Caco-2 (cell line): ENCODE results near the gene TLE1. TPM values are rescaled to one million over a fixed set of nuclear protein-coding genes. Genes with fewer than 3 reads are reported as not detected.

Experiments
- BruUV-seq: library from RNA; stranded (reverse); fragments of 400-500 nt; replicated peaks from 2 replicates; lab custom pipeline; 2021; lab: Mats Ljungman, UMichigan
- CTCF ChIA-PET: fragments of 300-600 bp; sonication (Branson Sonifier 250); formaldehyde crosslinking; loops from one replicate; lab custom pipeline; 2022; ENCODE audit warnings: antibody characterized with exemption; lab: Charles Lee
- POLR2A ChIA-PET: fragments of 300-600 bp; sonication (Branson Sonifier 250); formaldehyde crosslinking; loops from one replicate; lab custom pipeline; 2022; ENCODE audit warnings: antibody characterized with exemption; lab: Charles Lee
- DNase-seq, 2 experiments: peaks; one replicate each; pipeline versions ENCODE4 v3.0.0 to v3.0.0-alpha.2; 2020 to 2022
- H3K27me3 ChIP-seq: replicated peaks from 2 replicates; pipeline ENCODE4 v1.6.0; 2011; ENCODE audit warnings: low read length; ENCODE audit not compliant: control insufficient read depth, insufficient read depth
- H3K36me3 ChIP-seq: 2 replicates; pipeline ENCODE4 v1.5.1; 2011; ENCODE audit warnings: low read length; ENCODE audit not compliant: control insufficient read depth, insufficient read depth
- H3K4me1 ChIP-seq: fragments of 250-450 bp; sonication (Bioruptor Pico); 2 replicates; pipeline ENCODE4 v1.5.1; 2020; ENCODE audit warnings: mild to moderate bottlenecking
- H3K4me3 ChIP-seq: 2 replicates; pipeline ENCODE4 v1.5.1; 2011; ENCODE audit warnings: low read depth, mild to moderate bottlenecking, control low read depth, low read length
- H3K9me3 ChIP-seq: fragments of 250-450 bp; sonication (Bioruptor Pico); 2 replicates; pipeline ENCODE4 v1.5.1; 2020; ENCODE audit warnings: mild to moderate bottlenecking, moderate library complexity
- H3K27ac Mint-ChIP-seq: one replicate; pipeline ENCODE4 v1.8.0; 2022; ENCODE audit warnings: mixed read lengths; ENCODE audit not compliant: unreplicated experiment
- H3K27me3 Mint-ChIP-seq: one replicate; pipeline ENCODE4 v1.8.0; 2022; ENCODE audit warnings: mixed read lengths; ENCODE audit not compliant: insufficient read depth, unreplicated experiment
- H3K36me3 Mint-ChIP-seq: one replicate; pipeline ENCODE4 v1.8.0; 2022; ENCODE audit warnings: mild to moderate bottlenecking, mixed read lengths; ENCODE audit not compliant: insufficient read depth, unreplicated experiment
- H3K4me1 Mint-ChIP-seq: one replicate; pipeline ENCODE4 v1.8.0; 2022; ENCODE audit warnings: low read depth, mixed read lengths; ENCODE audit not compliant: unreplicated experiment
- H3K4me3 Mint-ChIP-seq: one replicate; pipeline ENCODE4 v1.8.0; 2022; ENCODE audit warnings: mild to moderate bottlenecking, moderate library complexity, mixed read lengths; ENCODE audit not compliant: unreplicated experiment
- H3K9me3 Mint-ChIP-seq: one replicate; pipeline ENCODE4 v1.8.0; 2022; ENCODE audit warnings: mixed read lengths; ENCODE audit not compliant: unreplicated experiment
- CTCF ChIP-seq, 2 experiments: fragments of 200-600 bp in 1 of 2; IDR thresholded peaks; 1 replicate in 1 of 2; 2 replicates in 1 of 2; pipeline versions ENCODE4 v1.5.1 to v1.8.0; 2011 to 2022; ENCODE audit warnings: antibody characterized with exemption in 1 of 2, control low read depth in 1 of 2, inconsistent platforms in 1 of 2, low read depth in 1 of 2, low read length in 1 of 2, mild to moderate bottlenecking in 1 of 2, moderate library complexity in 1 of 2; ENCODE audit not compliant: insufficient read depth in 1 of 2, severe bottlenecking in 1 of 2, unreplicated experiment in 1 of 2
- intact Hi-C: fragments of 100-400 bp; cut with micrococcal nuclease; formaldehyde crosslinking; loops from one replicate; pipeline ENCODE4 v1.10.0; 2022; ENCODE audit not compliant: unreplicated experiment
- total RNA-seq: library from RNA; stranded (reverse); gene quantifications from 2 replicates; pipeline ENCODE4 v1.2.3, GENCODE V29; 2022

Gene TLE1
- total RNA-seq, 1 experiment from 2014 or later: 18.3 TPM

- no peaks in the 10 kb centered on the region for H3K4me1 Mint-ChIP-seq
- ChIA-PET CTCF (no interaction called here), POLR2A (no interaction called here)
- peaks cover 2% of the 10 kb centered on the region for H3K36me3 Mint-ChIP-seq
- Histone ChIP-seq H3K4me3 (no peak overlapping the region), H3K36me3 (no peaks in the 10 kb centered on the region), H3K4me1 (no peaks in the 10 kb centered on the region), H3K9me3 (no peaks in the 10 kb centered on the region), H3K27me3 (no peaks in the 10 kb centered on the region)
- intact Hi-C loops: no loop called here
- no peaks in the 10 kb centered on the region for H3K9me3 Mint-ChIP-seq
- no peak overlapping the region for H3K4me3 Mint-ChIP-seq
- TF ChIP-seq CTCF (IDR thresholded peaks at IDR 0.05; ENCODE audit: insufficient read depth in 1 of 2, low read depth in 1 of 2, low read length in 1 of 2, severe bottlenecking in 1 of 2, unreplicated experiment in 1 of 2): no peak
- no peaks in the 10 kb centered on the region for H3K27me3 Mint-ChIP-seq
- no TSS peak for BruUV-seq
- DNase-seq: no peak
- H3K27ac Mint-ChIP-seq: no peak overlapping the region
Measured at GRCh38 chr9:81637276-81637675, 52.1 kb downstream of the TLE1 start.

- H3K27ac Mint-ChIP-seq: no peak overlapping the region
- H3K9me3 Mint-ChIP-seq: no peaks in the 10 kb centered on the region
Measured at GRCh38 chr9:81636255-81636599, 53.1 kb downstream of the TLE1 start.

GRCh38 chr9:81635521-81636254 is 53.7 kb downstream of the TLE1 start:
- POLR2A ChIA-PET: no interaction called here
- H3K36me3 Mint-ChIP-seq: peaks cover 6% of the 10 kb centered on the region
- H3K4me3 Mint-ChIP-seq: no peak overlapping the region
- H3K27ac Mint-ChIP-seq: no peak overlapping the region
- H3K4me1 Mint-ChIP-seq: no peaks in the 10 kb centered on the region
- H3K9me3 Mint-ChIP-seq: no peaks in the 10 kb centered on the region
- no peak for TF ChIP-seq CTCF (IDR thresholded peaks at IDR 0.05; ENCODE audit: insufficient read depth in 1 of 2, low read depth in 1 of 2, low read length in 1 of 2, severe bottlenecking in 1 of 2, unreplicated experiment in 1 of 2)
- no peaks in the 10 kb centered on the region for H3K27me3 ChIP-seq
- intact Hi-C loops: loop anchor here (2.0 kb wide), 1 partner anchor 21 kb away; no protein-coding TSS in a partner anchor
- no peaks in the 10 kb centered on the region for H3K4me1 ChIP-seq
- no peaks in the 10 kb centered on the region for H3K27me3 Mint-ChIP-seq
- no peaks in the 10 kb centered on the region for H3K36me3 ChIP-seq
- H3K9me3 ChIP-seq: no peaks in the 10 kb centered on the region
- no peak overlapping the region for H3K4me3 ChIP-seq
- CTCF ChIA-PET: no interaction called here
- no peak for DNase-seq
- no TSS peak for BruUV-seq

More at GRCh38 chr9:81636255-81636599, 53.1 kb downstream of the TLE1 start:
- ChIA-PET POLR2A (no interaction called here), CTCF (no interaction called here)
- Mint-ChIP-seq H3K27me3 (no peaks in the 10 kb centered on the region), H3K4me3 (no peak overlapping the region), H3K36me3 (peaks cover 6% of the 10 kb centered on the region), H3K4me1 (no peaks in the 10 kb centered on the region)
- Histone ChIP-seq H3K9me3 (no peaks in the 10 kb centered on the region), H3K27me3 (no peaks in the 10 kb centered on the region), H3K4me3 (no peak overlapping the region), H3K36me3 (no peaks in the 10 kb centered on the region), H3K4me1 (no peaks in the 10 kb centered on the region)
- no peak for TF ChIP-seq CTCF (IDR thresholded peaks at IDR 0.05; ENCODE audit: insufficient read depth in 1 of 2, low read depth in 1 of 2, low read length in 1 of 2, severe bottlenecking in 1 of 2, unreplicated experiment in 1 of 2)
- intact Hi-C loops: no loop called here
- no TSS peak for BruUV-seq
- DNase-seq: no peak
